Thyroid gland (tissue), 4 donors: Measurements from ENCODE around the gene INPP5D. TPM values are rescaled to one million over a fixed set of nuclear protein-coding genes. Genes with fewer than 3 reads are reported as not detected.
A peak's percentile ranks its signal among the peaks of the same experiment; 100 is the strongest.

Source experiments
- DNase-seq, 2 donors: peaks; one replicate each; pipeline ENCODE4 v3.0.0-alpha.2; 2019
- H3K27ac ChIP-seq, 3 donors: fragments of 200-600 bp; sonication (generic); 1 replicate in 2 of 3; 2 replicates in 1 of 3; pipeline ENCODE4 v1.5.1; 2016 to 2019; ENCODE audit warnings: mild to moderate bottlenecking in 1 of 3, moderate library complexity in 1 of 3
- H3K27me3 ChIP-seq: fragments of 200-600 bp; sonication (generic); one replicate; pipeline ENCODE4 v1.5.1; 2019
- H3K36me3 ChIP-seq, 2 donors: fragments of 200-600 bp; sonication (generic); one replicate each; pipeline ENCODE4 v1.5.1; 2016 to 2019
- H3K4me1 ChIP-seq, 2 donors: fragments of 200-600 bp; sonication (generic); one replicate each; pipeline ENCODE4 v1.5.1; 2017 to 2019
- H3K4me3 ChIP-seq, 3 donors: fragments of 200-600 bp; sonication (generic); replicated peaks in 1 of 3; 1 replicate in 2 of 3; 2 replicates in 1 of 3; pipeline ENCODE4 v1.5.1; 2016; ENCODE audit warnings: mild to moderate bottlenecking in 1 of 3
- H3K9me3 ChIP-seq: fragments of 200-600 bp; sonication (generic); one replicate; pipeline ENCODE4 v1.5.1; 2017
- CTCF ChIP-seq, 6 experiments: fragments of 200-600 bp in 3 of 6; fragments of 450-650 bp in 3 of 6; sonication (generic) in 3 of 6; IDR thresholded peaks; one replicate each; pipeline ENCODE4 v1.5.1; 2016 to 2019; ENCODE audit warnings: antibody characterized with exemption in 6 of 6, mild to moderate bottlenecking in 2 of 6, inconsistent platforms in 1 of 6, moderate library complexity in 1 of 6
- POLR2A ChIP-seq, 2 donors: fragments of 450-650 bp; IDR thresholded peaks; one replicate each; pipeline ENCODE4 v1.6.1; 2017; ENCODE audit warnings: antibody characterized with exemption in 2 of 2, mild to moderate bottlenecking in 2 of 2, moderate library complexity in 1 of 2
- WGBS, 2 donors: methylation state at CpG; one replicate each; pipeline ENCODE4 v1.1.5; 2017; 5-methylcytosine and 5-hydroxymethylcytosine counted together
- intact Hi-C: fragments of 100-400 bp; cut with DNase I; formaldehyde crosslinking; loops from one replicate; pipeline ENCODE4 v1.15.1; 2023
- total RNA-seq, 4 donors: library from RNA; depleted of rRNA; stranded (reverse); fragments of >200 nt; gene quantifications; one replicate each; pipeline ENCODE4 v1.2.3, GENCODE V29; 2016

The INPP5D gene
- total RNA-seq, 4 donors from 2014 or later: 7.1 to 13.4 (median 10.5) TPM

GRCh38 chr2:233084488-233084887, 24.3 kb downstream of the INPP5D start:
- intact Hi-C loops: no loop called here
- no peak overlapping the region for H3K4me3 ChIP-seq
- no peaks in the 10 kb centered on the region for H3K27me3 ChIP-seq
- peak; percentile 34 to 37 for DNase-seq
- no peaks in the 10 kb centered on the region for H3K9me3 ChIP-seq
- H3K27ac ChIP-seq: peak overlapping the region; percentile 39 to 70 (median 58)
- no peaks in the 10 kb centered on the region for H3K36me3 ChIP-seq
- no peak for TF ChIP-seq POLR2A (IDR thresholded peaks at IDR 0.05)
- no peak for TF ChIP-seq CTCF (IDR thresholded peaks at IDR 0.05)
- 23 to 32% methylated on average over 13 of the region's 13 CpGs for WGBS, 2 donors
- H3K4me1 ChIP-seq: peaks cover 0 to 18% of the 10 kb centered on the region in 2 donors

- 87% methylated on average over 13 of the region's 13 CpGs for WGBS, 2 donors
- H3K27ac ChIP-seq: peak overlapping the region; percentile 29 to 56 (median 39)
- no peaks in the 10 kb centered on the region for H3K36me3 ChIP-seq
- no peaks in the 10 kb centered on the region for H3K27me3 ChIP-seq
- H3K9me3 ChIP-seq: no peaks in the 10 kb centered on the region
- peaks cover 0 to 18% of the 10 kb centered on the region in 2 donors for H3K4me1 ChIP-seq
- TF ChIP-seq CTCF (IDR thresholded peaks at IDR 0.05) (no peak), POLR2A (IDR thresholded peaks at IDR 0.05) (no peak)
- H3K4me3 ChIP-seq: no peak overlapping the region
- no peak for DNase-seq
- intact Hi-C loops: no loop called here
Measured at GRCh38 chr2:233085037-233085838, 25.1 kb downstream of the INPP5D start.

GRCh38 chr2:233085839-233086150, 25.7 kb downstream of the INPP5D start:
- TF ChIP-seq CTCF (IDR thresholded peaks at IDR 0.05) (no peak), POLR2A (IDR thresholded peaks at IDR 0.05) (no peak)
- Histone ChIP-seq H3K4me3 (no peak overlapping the region), H3K27ac (peak overlapping the region in 1 of 3 donors; percentile 16), H3K36me3 (no peaks in the 10 kb centered on the region), H3K27me3 (no peaks in the 10 kb centered on the region), H3K4me1 (peaks cover 0 to 18% of the 10 kb centered on the region in 2 donors), H3K9me3 (no peaks in the 10 kb centered on the region)
- no peak for DNase-seq
- WGBS, 2 donors: 78 to 91% methylated on average over 2 of the region's 2 CpGs
- intact Hi-C loops: no loop called here

GRCh38 chr2:233087713-233088112, 27.6 kb downstream of the INPP5D start:
- intact Hi-C loops: no loop called here
- H3K27me3 ChIP-seq: no peaks in the 10 kb centered on the region
- no peak overlapping the region for H3K27ac ChIP-seq
- WGBS, 2 donors: 93 to 94% methylated on average over 7 of the region's 7 CpGs
- no peaks in the 10 kb centered on the region for H3K9me3 ChIP-seq
- no peaks in the 10 kb centered on the region for H3K36me3 ChIP-seq
- DNase-seq: no peak
- H3K4me1 ChIP-seq: peaks cover 0 to 18% of the 10 kb centered on the region in 2 donors
- TF ChIP-seq POLR2A (IDR thresholded peaks at IDR 0.05) (no peak), CTCF (IDR thresholded peaks at IDR 0.05) (no peak)
- no peak overlapping the region for H3K4me3 ChIP-seq

- Histone ChIP-seq H3K27ac (no peak overlapping the region), H3K27me3 (no peaks in the 10 kb centered on the region), H3K36me3 (no peaks in the 10 kb centered on the region), H3K9me3 (no peaks in the 10 kb centered on the region), H3K4me1 (peaks cover 0 to 7% of the 10 kb centered on the region in 2 donors), H3K4me3 (no peak overlapping the region)
- DNase-seq: no peak
- WGBS, 2 donors: 92 to 94% methylated on average over 8 of the region's 8 CpGs
- TF ChIP-seq CTCF (IDR thresholded peaks at IDR 0.05) (no peak), POLR2A (IDR thresholded peaks at IDR 0.05) (no peak)
- intact Hi-C loops: no loop called here
Measured at GRCh38 chr2:233088972-233089345, 28.8 kb downstream of the INPP5D start.
